Adrenal gland (tissue), 5 donors: ENCODE measurements around the gene AFTPH.

Experiments
- CTCF ChIP-seq, 6 experiments: fragments of 450-650 bp in 4 of 6; fragments of 200-600 bp in 2 of 6; sonication (generic) in 1 of 6; IDR thresholded peaks; 1 replicate in 5 of 6; 2 replicates in 1 of 6; pipeline versions ENCODE4 v1.5.1 to v1.8.0; 2016 to 2021; ENCODE audit warnings: antibody characterized with exemption in 6 of 6, mild to moderate bottlenecking in 2 of 6, moderate library complexity in 1 of 6
- POLR2A ChIP-seq, 2 donors: fragments of 450-650 bp; IDR thresholded peaks; one replicate each; pipeline ENCODE4 v1.6.1; 2017; ENCODE audit warnings: antibody characterized with exemption in 2 of 2, mild to moderate bottlenecking in 2 of 2, moderate library complexity in 1 of 2
- donor health status: DM: no; HTN: no; CAD: no.

GRCh38 chr2:64601034-64601754 is 77.1 kb downstream of the AFTPH start:
- TF ChIP-seq POLR2A (IDR thresholded peaks at IDR 0.05), result no peak
- TF ChIP-seq CTCF (IDR thresholded peaks at IDR 0.05), result no peak
